Panc1 (cell line): ENCODE data around the gene RANGRF. TPM values are rescaled to one million over a fixed set of nuclear protein-coding genes. Genes with fewer than 3 reads are reported as not detected.
A peak's percentile ranks its signal among the peaks of the same experiment; 100 is the strongest.

Experiments used
- ATAC-seq: fragments of 200-7000 bp; cut with Tn5 transposase; 2 replicates; pipeline ENCODE4 v1.9.1; 2020; ENCODE audit warnings: mild to moderate bottlenecking, moderate library complexity
- BruUV-seq: library from RNA; stranded (reverse); fragments of 400-500 nt; replicated peaks from 2 replicates; lab custom pipeline; 2021; lab: Mats Ljungman, UMichigan
- CTCF ChIA-PET: fragments of 300-600 bp; sonication (Branson Sonifier 250); formaldehyde crosslinking; loops from one replicate; lab custom pipeline; 2022; ENCODE audit warnings: antibody characterized with exemption; lab: Charles Lee
- POLR2A ChIA-PET: fragments of 300-600 bp; sonication (Branson Sonifier 250); formaldehyde crosslinking; loops from one replicate; lab custom pipeline; 2022; ENCODE audit warnings: antibody characterized with exemption; lab: Charles Lee
- DNase-seq: peaks from one replicate; pipeline ENCODE4 v3.0.0-alpha.2; 2010; ENCODE audit warnings: low read depth, low spot score
- H3K27ac ChIP-seq: 2 replicates; pipeline ENCODE4 v1.5.1; 2011; ENCODE audit warnings: mild to moderate bottlenecking, low read length, inconsistent platforms
- H3K27me3 ChIP-seq: fragments of 200-500 bp; sonication (Bioruptor generic); 2 replicates; pipeline ENCODE4 v1.6.0; 2014; ENCODE audit warnings: low read length, inconsistent platforms; ENCODE audit not compliant: control insufficient read depth, insufficient read depth
- H3K36me3 ChIP-seq: fragments of 200-500 bp; sonication (Bioruptor generic); 2 replicates; pipeline ENCODE4 v1.5.1; 2014; ENCODE audit warnings: inconsistent platforms, mild to moderate bottlenecking, low read length, moderate library complexity; ENCODE audit not compliant: control insufficient read depth, insufficient read depth
- H3K4me1 ChIP-seq: 2 replicates; pipeline ENCODE4 v1.5.1; 2011; ENCODE audit warnings: inconsistent platforms, mild to moderate bottlenecking, low read length, moderate library complexity; ENCODE audit not compliant: control insufficient read depth, insufficient read depth
- H3K4me3 ChIP-seq, 2 experiments: 2 replicates each; pipeline ENCODE4 v1.5.1; 2011 to 2012; ENCODE audit warnings: low read depth in 2 of 2, low read length in 2 of 2, mild to moderate bottlenecking in 2 of 2, inconsistent platforms in 1 of 2, moderate library complexity in 1 of 2
- H3K9me3 ChIP-seq: fragments of 200-500 bp; sonication (Bioruptor generic); 2 replicates; pipeline ENCODE4 v1.5.1; 2014; ENCODE audit warnings: low read depth, mild to moderate bottlenecking, inconsistent platforms, low read length, moderate library complexity; ENCODE audit not compliant: control insufficient read depth, insufficient read depth
- POLR2AphosphoS5 ChIP-seq: IDR thresholded peaks from 2 replicates; pipeline ENCODE4 v1.6.1; 2012; ENCODE audit warnings: mild to moderate bottlenecking, low read depth, low read length, moderate library complexity
- SIN3A ChIP-seq: IDR thresholded peaks from 2 replicates; pipeline ENCODE4 v1.6.1; 2012; ENCODE audit warnings: low read depth, mild to moderate bottlenecking, low read length, moderate library complexity, borderline replicate concordance; ENCODE audit not compliant: insufficient read depth
- TCF7L2 ChIP-seq: IDR thresholded peaks from 2 replicates; pipeline ENCODE4 v1.6.1; 2011; ENCODE audit warnings: mild to moderate bottlenecking, low read depth, low read length, inconsistent platforms
- in situ Hi-C: cut with HindIII; loops from 2 replicates; pipeline ENCODE4 v1.10.0; 2016; ENCODE audit warnings: low sequenced_read_pairs, low pct_unique_long_range_greater_than_20kb
- intact Hi-C: fragments of 100-400 bp; cut with micrococcal nuclease; formaldehyde crosslinking; loops from one replicate; pipeline ENCODE4 v1.10.0; 2022; ENCODE audit not compliant: unreplicated experiment
- total RNA-seq: library from RNA; stranded (reverse); gene quantifications from one replicate; pipeline ENCODE4 v1.2.1, GENCODE V29; 2021; ENCODE audit not compliant: unreplicated experiment
- TF ChIP-seq, protein P1 (sequence below), 2 experiments: IDR thresholded peaks; 2 replicates each; pipeline ENCODE4 v1.6.1; 2011 to 2012; ENCODE audit warnings: low read depth in 2 of 2, control low read depth in 1 of 2, low read length in 1 of 2, mild to moderate bottlenecking in 1 of 2, moderate library complexity in 1 of 2; ENCODE audit not compliant: insufficient read depth in 1 of 2
- TF ChIP-seq, protein P2 (sequence below): fragments of 450-650 bp; IDR thresholded peaks from 2 replicates; pipeline ENCODE4 v1.5.1; 2017; ENCODE audit warnings: mild to moderate bottlenecking

Gene RANGRF
- total RNA-seq, 1 experiment from 2014 or later: 16.7 TPM

DNA sequence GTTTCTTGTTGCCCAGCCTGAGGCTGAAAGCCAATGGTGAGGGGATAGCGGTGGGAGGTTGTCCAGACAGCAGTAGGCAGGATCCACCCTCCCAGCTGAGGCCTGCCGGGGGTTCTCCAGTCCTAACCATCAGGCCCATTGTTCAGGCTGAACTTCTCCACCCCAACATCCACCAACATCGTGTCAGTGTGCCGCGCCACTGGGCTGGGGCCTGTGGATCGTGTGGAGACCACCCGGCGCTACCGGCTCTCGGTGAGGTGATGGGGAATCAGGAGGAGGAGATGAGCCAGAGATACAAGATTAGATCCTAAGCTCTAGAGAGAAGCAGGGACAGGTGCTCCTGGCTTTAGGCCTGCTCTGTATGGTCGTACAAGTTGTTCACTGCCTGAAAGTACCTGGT, 33.6 kb upstream of the RANGRF start:
- intact Hi-C loops: no loop called here
- Histone ChIP-seq H3K27me3 (no peaks in the 10 kb centered on the region), H3K9me3 (no peaks in the 10 kb centered on the region), H3K27ac (no peak overlapping the region), H3K36me3 (peaks cover 3% of the 10 kb centered on the region), H3K4me3 (no peak overlapping the region), H3K4me1 (peaks cover 6% of the 10 kb centered on the region)
- POLR2A ChIA-PET: interaction anchor here (1.0 kb wide), 1 partner anchor 40 kb away, joined by 3 read pairs; the partner anchor contains the start of gene SLC25A35
- in situ Hi-C loops: no loop called here
- CTCF ChIA-PET: no interaction called here
- DNase-seq (no peak), ATAC-seq (no peak)
- BruUV-seq: no TSS peak
- TF ChIP-seq, protein P1, sequence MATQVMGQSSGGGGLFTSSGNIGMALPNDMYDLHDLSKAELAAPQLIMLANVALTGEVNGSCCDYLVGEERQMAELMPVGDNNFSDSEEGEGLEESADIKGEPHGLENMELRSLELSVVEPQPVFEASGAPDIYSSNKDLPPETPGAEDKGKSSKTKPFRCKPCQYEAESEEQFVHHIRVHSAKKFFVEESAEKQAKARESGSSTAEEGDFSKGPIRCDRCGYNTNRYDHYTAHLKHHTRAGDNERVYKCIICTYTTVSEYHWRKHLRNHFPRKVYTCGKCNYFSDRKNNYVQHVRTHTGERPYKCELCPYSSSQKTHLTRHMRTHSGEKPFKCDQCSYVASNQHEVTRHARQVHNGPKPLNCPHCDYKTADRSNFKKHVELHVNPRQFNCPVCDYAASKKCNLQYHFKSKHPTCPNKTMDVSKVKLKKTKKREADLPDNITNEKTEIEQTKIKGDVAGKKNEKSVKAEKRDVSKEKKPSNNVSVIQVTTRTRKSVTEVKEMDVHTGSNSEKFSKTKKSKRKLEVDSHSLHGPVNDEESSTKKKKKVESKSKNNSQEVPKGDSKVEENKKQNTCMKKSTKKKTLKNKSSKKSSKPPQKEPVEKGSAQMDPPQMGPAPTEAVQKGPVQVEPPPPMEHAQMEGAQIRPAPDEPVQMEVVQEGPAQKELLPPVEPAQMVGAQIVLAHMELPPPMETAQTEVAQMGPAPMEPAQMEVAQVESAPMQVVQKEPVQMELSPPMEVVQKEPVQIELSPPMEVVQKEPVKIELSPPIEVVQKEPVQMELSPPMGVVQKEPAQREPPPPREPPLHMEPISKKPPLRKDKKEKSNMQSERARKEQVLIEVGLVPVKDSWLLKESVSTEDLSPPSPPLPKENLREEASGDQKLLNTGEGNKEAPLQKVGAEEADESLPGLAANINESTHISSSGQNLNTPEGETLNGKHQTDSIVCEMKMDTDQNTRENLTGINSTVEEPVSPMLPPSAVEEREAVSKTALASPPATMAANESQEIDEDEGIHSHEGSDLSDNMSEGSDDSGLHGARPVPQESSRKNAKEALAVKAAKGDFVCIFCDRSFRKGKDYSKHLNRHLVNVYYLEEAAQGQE (IDR thresholded peaks at IDR 0.05; ENCODE audit: insufficient read depth in 1 of 2, low read depth in 2 of 2, low read length in 1 of 2): no peak
- TF ChIP-seq TCF7L2 (no peak), POLR2AphosphoS5 (no peak), SIN3A (no peak)
- TF ChIP-seq, protein P2, sequence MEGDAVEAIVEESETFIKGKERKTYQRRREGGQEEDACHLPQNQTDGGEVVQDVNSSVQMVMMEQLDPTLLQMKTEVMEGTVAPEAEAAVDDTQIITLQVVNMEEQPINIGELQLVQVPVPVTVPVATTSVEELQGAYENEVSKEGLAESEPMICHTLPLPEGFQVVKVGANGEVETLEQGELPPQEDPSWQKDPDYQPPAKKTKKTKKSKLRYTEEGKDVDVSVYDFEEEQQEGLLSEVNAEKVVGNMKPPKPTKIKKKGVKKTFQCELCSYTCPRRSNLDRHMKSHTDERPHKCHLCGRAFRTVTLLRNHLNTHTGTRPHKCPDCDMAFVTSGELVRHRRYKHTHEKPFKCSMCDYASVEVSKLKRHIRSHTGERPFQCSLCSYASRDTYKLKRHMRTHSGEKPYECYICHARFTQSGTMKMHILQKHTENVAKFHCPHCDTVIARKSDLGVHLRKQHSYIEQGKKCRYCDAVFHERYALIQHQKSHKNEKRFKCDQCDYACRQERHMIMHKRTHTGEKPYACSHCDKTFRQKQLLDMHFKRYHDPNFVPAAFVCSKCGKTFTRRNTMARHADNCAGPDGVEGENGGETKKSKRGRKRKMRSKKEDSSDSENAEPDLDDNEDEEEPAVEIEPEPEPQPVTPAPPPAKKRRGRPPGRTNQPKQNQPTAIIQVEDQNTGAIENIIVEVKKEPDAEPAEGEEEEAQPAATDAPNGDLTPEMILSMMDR: no peak

DNA sequence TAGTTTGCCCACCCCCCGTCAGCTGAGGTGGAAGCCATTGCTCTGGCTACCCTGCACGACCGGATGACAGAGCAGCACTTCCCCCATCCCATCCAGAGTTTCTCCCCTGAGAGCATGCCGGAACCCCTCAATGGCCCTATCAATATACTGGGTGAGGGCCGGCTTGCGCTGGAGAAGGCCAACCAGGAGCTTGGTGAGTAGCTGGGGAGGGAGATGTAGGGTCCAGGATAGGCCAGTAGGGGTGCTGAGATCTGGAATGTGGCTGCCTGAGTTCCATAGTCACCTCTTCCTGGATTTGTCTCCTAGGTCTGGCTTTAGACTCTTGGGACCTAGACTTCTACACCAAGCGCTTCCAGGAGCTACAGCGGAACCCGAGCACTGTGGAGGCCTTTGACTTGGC, 33.0 kb upstream of the RANGRF start:
- peak; percentile 67; the same call in 1 of the 2 replicates for ATAC-seq
- H3K27ac ChIP-seq: no peak overlapping the region
- ChIA-PET CTCF (no interaction called here), POLR2A (interaction anchor here (1.0 kb wide), 1 partner anchor 40 kb away, joined by 3 read pairs; the partner anchor contains the start of gene SLC25A35)
- intact Hi-C loops (no loop called here), in situ Hi-C loops (no loop called here)
- no TSS peak for BruUV-seq
- H3K36me3 ChIP-seq: no peaks in the 10 kb centered on the region
- DNase-seq: no peak
- H3K4me3 ChIP-seq: no peak overlapping the region
- H3K27me3 ChIP-seq: no peaks in the 10 kb centered on the region
- TF ChIP-seq, protein P2: no peak
- TF ChIP-seq POLR2AphosphoS5: no peak
- TF ChIP-seq TCF7L2: no peak
- TF ChIP-seq SIN3A: no peak
- TF ChIP-seq, protein P1 (IDR thresholded peaks at IDR 0.05; ENCODE audit: insufficient read depth in 1 of 2, low read depth in 2 of 2, low read length in 1 of 2): no peak
- H3K9me3 ChIP-seq: no peaks in the 10 kb centered on the region
- no peaks in the 10 kb centered on the region for H3K4me1 ChIP-seq
